Hematopoietic multipotent progenitor cell treated with erythropoietin and hydrocortisone succinate and interleukin-3 and kit ligand, for 17 days (in vitro differentiated cells): ENCODE results near the gene NOS3.

Experiments
- DNase-seq: peaks from one replicate; pipeline ENCODE4 v3.0.0-alpha.2; 2015; ENCODE audit warnings: low spot score

Gene NOS3

DNA sequence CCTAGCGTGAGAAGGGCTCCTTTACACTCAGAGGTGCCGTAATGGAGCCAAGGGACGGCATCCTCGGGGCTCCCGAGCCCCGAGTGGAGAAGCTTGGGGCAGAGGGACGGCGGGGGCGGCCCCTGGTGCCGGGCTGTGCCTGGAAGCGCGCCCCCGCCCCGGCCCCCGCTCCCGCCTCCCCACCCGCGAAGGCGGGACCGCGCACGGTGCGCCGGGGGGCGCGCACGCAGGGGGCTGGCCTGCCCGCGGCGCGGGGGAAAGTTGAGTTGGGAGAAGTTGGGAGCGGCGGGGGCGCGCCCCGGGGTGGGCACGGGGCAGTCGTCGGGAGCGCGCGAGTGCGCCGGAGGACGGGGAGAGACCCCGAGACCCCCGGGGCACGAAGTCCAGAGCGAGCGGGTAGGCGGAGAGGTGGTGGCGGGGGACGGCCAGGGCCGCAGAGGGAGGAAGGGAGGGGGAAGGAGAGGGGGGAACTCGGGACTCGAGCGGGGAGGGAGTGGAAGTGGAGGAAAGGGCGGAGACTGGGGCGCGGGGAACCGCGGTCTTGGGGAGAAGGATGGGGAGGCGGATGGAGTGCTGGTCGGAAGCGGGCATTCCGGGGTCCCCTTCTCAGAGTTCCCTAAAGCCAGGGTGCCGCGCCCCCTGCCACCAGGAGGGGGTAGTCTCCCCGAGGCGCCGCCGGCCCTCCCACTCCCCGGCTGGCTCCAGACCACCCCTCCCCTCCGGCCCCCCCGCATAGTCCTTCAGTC is 68.7 kb downstream of the NOS3 start, which contains the start of gene SLC4A2:
Gene SLC4A2 (plus strand): TSS at position 223 of the 746 bp plus-strand sequence. CDS start 2,399 bp downstream, outside the sequence.
- peak; percentile 41 for DNase-seq

DNA sequence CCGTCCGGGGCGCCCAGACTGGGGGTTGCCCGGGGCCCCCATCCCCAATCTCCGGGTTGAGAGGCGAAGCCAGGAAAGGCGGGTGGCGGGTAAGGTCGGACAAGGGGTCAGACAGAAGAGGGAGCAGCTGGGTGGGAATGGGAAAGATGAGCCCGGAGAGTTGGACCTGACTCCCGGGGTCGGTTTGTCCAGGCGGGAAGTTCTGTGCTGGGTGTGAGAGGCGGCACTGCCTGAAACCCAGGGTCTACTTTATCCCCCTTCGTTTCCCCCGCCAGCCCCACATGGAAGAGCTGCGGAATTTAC is 69.2 kb downstream of the NOS3 start:
- no peak for DNase-seq

DNA sequence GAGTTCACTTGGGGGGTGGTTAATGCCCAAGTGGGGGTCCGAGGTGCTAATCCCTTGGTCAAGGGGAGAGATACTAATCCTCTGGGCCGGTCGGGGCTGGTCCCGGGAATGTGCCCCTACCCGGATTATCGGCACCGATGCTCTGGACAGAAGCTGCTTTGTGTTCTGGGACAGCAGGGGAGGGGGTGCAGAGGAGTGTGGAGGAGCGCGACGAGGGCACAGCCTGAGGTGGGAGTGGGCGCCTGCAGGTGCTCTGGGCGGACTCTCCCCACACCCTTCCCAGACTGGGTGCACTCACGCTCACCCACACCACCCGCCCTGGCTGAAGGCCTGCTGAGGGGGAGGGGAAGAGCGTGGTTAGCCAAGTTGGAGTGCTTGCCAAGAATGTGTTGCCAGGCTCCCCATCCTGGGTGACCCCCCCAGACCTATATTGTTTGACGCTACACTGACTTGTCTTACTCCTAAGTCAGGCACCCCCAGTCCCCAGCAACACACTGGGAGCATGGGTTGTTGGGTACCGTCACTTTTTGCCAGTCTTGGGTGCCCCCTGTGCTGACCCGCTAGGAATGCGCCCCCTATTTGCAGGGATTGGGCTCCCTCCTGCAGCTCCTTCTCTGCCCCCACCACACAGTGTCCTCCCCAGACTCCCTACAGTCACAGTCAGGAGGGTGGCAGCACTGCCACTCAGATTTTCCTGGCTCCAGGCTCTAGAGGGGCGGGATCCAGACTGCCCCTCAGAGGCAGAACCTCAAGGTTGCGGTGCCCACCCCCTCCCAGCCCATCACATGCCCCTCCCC is 69.8 kb downstream of the NOS3 start:
- DNase-seq: no peak

DNA sequence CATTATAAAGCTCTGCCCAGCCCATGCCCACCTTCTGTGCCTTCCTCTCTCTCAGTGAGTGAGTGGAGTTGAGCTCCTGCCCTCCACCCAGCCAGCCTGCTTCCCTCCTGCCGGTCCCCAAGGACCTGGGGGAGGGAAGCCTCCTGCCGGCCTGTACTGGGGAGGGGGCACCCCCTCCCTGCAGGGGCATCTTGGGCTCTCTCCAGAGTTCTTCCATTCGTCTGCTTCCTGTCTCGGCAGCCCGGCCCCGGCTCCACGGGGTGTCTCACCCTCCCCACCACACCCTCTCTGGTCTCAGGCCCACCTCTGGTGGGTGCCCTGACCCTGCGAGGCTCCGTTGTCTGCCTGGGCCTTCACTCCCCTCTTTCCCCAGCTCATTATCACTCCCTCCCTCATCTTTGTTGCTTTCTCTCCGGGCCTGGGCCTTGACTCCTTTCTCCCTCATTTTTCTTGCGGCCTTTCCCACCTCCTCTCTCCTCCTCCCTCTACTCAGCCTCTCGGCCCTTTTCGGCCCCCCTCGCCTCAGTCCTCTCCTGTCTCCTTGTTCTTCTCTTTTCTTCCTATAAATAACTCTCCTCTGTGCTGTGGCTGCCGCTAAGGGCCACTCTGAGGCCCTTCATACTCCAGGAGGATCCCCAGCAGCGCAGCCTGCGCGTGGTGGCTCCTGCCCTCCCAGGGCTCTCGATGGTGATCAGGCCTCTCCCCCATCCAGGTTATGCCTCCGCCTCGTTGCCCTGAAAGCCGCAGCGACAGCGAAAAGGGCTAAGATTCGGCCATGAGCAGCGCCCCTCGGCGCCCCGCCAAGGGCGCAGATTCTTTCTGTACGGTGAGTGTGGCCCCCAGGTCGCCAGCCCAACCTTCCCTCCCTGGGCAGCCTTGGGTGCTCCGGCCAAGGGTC is 70.6 kb downstream of the NOS3 start:
- no peak for DNase-seq

DNA sequence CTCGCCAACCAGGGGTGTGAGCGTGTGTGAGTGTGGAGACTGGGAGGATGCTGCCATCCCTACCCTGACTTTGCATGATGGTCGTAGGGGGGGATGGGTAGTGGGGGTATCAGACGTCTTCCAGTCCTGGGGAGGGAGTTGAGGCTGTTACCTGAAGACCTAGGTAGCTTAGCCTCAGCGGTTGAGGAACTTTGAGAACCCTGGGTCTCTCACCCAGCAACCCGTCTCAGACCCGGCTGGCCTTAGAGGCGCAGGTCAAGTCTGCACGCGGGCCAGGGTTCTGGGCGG is 71.2 kb downstream of the NOS3 start:
- no peak for DNase-seq

DNA sequence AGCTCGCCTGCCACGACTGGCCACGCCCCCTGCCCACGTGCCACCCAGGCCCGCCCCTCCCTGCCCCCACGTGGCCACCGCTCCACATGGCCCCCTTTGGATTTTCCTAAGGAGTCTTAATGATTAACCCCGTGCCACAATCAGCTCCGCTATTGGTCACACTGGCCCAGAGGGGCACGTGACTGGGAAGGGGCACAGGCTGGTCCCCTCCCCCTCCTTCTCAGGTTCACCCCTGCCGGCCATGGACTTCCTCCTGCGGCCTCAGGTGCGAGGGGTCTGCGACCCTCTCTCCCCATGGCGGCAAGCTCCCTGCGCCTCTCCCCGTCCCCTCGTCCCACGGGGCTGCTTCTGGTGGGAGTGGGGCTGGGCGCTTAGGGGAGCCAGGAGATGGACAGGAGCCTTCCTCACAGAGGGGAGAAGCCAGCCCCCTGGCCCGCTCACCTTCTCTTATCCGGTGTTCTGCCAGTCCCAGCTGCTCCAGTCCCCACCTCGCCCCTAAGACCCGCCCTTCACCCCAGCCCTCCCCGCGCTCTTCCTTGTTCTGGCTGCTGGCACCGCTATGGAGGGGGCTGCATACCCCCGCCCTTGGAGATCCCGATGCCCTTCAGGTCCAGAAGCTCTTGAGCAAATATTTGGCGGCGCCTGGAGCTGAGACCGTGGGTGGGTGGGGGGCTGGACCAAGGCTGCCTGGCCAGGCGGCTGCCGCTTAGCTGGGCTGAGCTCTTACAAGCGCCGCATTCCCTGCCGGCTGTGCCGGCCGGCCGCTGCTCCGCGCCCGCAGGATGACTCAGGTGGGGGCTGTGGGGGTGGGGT is 71.8 kb downstream of the NOS3 start:
- DNase-seq: no peak

DNA sequence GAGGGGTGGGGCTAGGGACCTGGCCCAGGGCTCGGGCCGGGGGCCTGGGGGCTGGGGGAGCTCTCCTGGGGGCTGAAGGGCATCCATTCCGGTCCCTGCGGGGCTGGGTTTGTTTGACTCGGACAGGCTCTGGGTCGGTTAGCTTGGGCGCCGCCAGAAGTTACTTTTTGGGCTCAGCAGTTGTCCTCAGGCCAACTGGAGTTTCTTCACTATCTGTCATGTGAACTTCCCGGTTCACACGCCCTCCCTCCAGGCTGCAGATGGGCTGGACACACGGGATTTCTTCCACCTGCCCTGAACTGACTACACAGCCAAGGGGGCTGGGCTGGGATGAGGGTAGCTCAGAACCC is 72.4 kb downstream of the NOS3 start:
- DNase-seq: no peak
